Measurements from ENCODE around the gene TERT. TPM values are rescaled to one million over a fixed set of nuclear protein-coding genes. Genes with fewer than 3 reads are reported as not detected.
A peak's percentile ranks its signal among the peaks of the same experiment; 100 is the strongest.

Gene TERT
- total and polyA plus RNA-seq, 2 of the 13 experiments (the other 11 are each of a cell fraction or from before 2014, with no cell fraction given) = 4.3 to 5.9 TPM

- TF ChIP-seq MLLT10 (CRISPR knock-in tag; IDR thresholded peaks at IDR 0.05) = no peak
- no peak for TF ChIP-seq HOXA9 (CRISPR knock-in tag; IDR thresholded peaks at IDR 0.05; ENCODE audit: borderline replicate concordance)
- TF ChIP-seq ZNF12 (CRISPR knock-in tag; IDR thresholded peaks at IDR 0.05) = no peak
- TF ChIP-seq DNMT1 (CRISPR knock-in tag; IDR thresholded peaks at IDR 0.05) = 0 out of 2 replicates have a peak, but pooled peaks have one; percentile 20
- no peak for TF ChIP-seq TRIM22 (IDR thresholded peaks at IDR 0.05)
- TF ChIP-seq MNT (IDR thresholded peaks at IDR 0.05) = peak; percentile 95
- TF ChIP-seq E2F2 (CRISPR knock-in tag; IDR thresholded peaks at IDR 0.05; ENCODE audit: borderline replicate concordance) = no peak
- H2AFZ ChIP-seq (ENCODE audit: low read length) = no peak overlapping the region
- ATAC-seq = no peak
- no peaks in the 10 kb centered on the region for H3K4me1 ChIP-seq (ENCODE audit: insufficient read depth, low read length)
- in situ Hi-C loops (cut with HindIII; ENCODE audit: extremely low pct_ligation_motif_present, low pct_unique_long_range_greater_than_20kb) = no loop called here
- 47% methylated on average over 9 of the region's 9 CpGs for WGBS (ENCODE audit: low lambda C conversion rate)
- peaks cover 16 to 33% of the 10 kb centered on the region in 2 experiments; a peak in 4 of 5 replicates for H3K27me3 ChIP-seq (ENCODE audit: control insufficient read depth in 1 of 2, insufficient read depth in 2 of 2, low read length in 2 of 2)
- H3K4me2 ChIP-seq (ENCODE audit: low read depth, low read length) = no peak overlapping the region
- POLR2A ChIA-PET = no interaction called here
- no peak for DNase-seq (ENCODE audit: low spot score)
- intact Hi-C loops (cut with micrococcal nuclease; ENCODE audit: unreplicated experiment) = no loop called here
- H3K9ac ChIP-seq (ENCODE audit: insufficient read depth, low read depth, low read length) = no peak overlapping the region
- no peaks in the 10 kb centered on the region for H3K36me3 ChIP-seq (replicated peaks in 1 of 2; ENCODE audit: control insufficient read depth in 1 of 2, insufficient read depth in 2 of 2, low read length in 2 of 2)
- no peak for FAIRE-seq
- BruUV-seq (replicated peaks) = no TSS peak
- no peaks in the 10 kb centered on the region for H4K20me1 ChIP-seq (ENCODE audit: insufficient read depth, low read length)
- H3K27ac ChIP-seq (ENCODE audit: extremely low read length, insufficient read depth, low read length) = no peak overlapping the region
- H3K4me3 ChIP-seq (replicated peaks in 1 of 3; ENCODE audit: insufficient read depth in 1 of 3, low read depth in 2 of 3, low read length in 3 of 3) = no peak overlapping the region
- no peaks in the 10 kb centered on the region for H3K79me2 ChIP-seq (ENCODE audit: insufficient read depth, low read length)
- no peaks in the 10 kb centered on the region for H3K9me3 ChIP-seq (ENCODE audit: low read length)
- CTCF ChIA-PET (ENCODE audit: low intra/inter-chr PET ratio, low total read pairs) = no interaction called here
These were observed 83.2 kb downstream of the TERT start for GRCh38 chr5:1211701-1212100.

Data from HepG2 (cell line).